Measurements from ENCODE around the gene AGTR1. TPM values are rescaled to one million over a fixed set of nuclear protein-coding genes. Genes with fewer than 3 reads are reported as not detected.
A peak's percentile ranks its signal among the peaks of the same experiment; 100 is the strongest.

AGTR1 gene
- total RNA-seq, 2 donors from 2014 or later = 3.8 to 7.3 TPM

DNA sequence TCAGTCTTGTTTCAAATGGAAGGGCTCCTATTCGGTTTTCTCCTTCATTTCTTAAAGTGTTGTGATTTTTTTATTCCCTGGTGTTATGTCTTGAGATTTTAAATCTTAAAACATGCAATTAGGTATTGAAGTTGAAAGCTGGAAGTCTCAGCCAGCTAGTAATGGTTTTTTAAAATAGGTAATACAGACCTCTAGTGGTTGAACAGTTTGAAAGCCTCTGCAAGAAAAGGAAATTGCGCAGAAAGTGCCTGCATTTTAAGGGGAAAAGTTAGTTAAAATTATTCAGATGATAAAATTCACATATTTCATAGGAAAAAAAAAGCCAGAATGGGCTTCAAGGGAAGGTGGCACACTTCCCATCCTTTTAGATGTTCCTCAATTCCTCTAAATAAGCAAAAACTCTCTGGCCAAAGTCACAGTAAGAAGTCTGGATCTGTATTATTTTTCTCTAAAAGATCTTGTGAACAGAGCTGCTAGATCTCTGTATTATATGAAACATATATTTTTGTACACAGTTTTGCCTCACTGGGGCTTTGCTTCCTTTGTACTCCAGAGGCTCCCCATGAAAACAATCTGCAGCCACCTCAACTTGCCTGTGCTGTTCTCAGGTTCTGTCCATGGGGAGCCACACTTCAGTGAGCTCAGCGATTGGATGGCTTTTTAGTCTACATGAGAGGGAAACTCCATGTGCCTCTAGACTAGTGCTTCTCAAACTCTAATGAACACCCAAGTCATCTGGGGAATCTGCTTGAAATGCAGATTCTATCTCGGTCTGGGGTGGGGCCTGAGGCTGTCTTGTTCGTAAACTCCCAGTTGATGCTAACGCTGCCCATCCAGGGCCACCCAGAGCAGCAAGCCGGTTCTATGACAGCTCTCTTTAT, 21.5 kb downstream of the AGTR1 start:
- no peaks in the 10 kb centered on the region for H3K4me1 ChIP-seq (ENCODE audit: control insufficient read depth in 1 of 2, low read depth in 2 of 2)
- ATAC-seq (ENCODE audit: insufficient number of reproducible peaks, low FRiP score, low read depth) (no peak), DNase-seq (ENCODE audit: low spot score) (no peak)
- H3K27ac ChIP-seq = no peak overlapping the region
- no peaks in the 10 kb centered on the region for H3K36me3 ChIP-seq
- peak; percentile 56 for TF ChIP-seq CTCF (IDR thresholded peaks at IDR 0.05)
- H3K27me3 ChIP-seq (replicated peaks; ENCODE audit: insufficient read depth) = no peaks in the 10 kb centered on the region
- no peaks in the 10 kb centered on the region for H3K9me3 ChIP-seq
- no peak overlapping the region for H3K4me3 ChIP-seq

DNA sequence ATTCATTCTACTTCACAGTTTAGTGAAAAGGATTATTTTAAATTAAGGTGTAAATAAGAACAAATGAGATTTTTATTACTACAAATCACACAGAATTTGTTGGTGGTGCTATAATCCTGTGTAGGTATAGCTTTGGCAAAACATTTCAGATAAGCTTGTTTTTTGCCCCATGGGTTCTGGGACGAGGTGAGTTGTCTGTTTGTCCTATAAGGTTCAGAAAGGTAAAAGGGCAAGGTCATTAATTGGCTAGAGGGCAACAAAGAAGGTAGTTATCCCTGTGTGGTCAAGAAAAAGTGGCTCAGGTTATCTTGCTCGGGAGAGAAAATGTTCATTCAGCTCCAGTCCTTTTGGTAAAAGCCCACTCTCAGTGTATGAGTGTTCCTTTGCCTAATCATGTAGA, 23.2 kb downstream of the AGTR1 start:
- Histone ChIP-seq H3K4me3 (no peak overlapping the region), H3K4me1 (ENCODE audit: control insufficient read depth in 1 of 2, low read depth in 2 of 2) (no peaks in the 10 kb centered on the region), H3K27ac (no peak overlapping the region), H3K36me3 (no peaks in the 10 kb centered on the region), H3K9me3 (no peaks in the 10 kb centered on the region), H3K27me3 (replicated peaks; ENCODE audit: insufficient read depth) (no peaks in the 10 kb centered on the region)
- ATAC-seq (ENCODE audit: insufficient number of reproducible peaks, low FRiP score, low read depth) (no peak), DNase-seq (ENCODE audit: low spot score) (no peak)
- no peak for TF ChIP-seq CTCF (IDR thresholded peaks at IDR 0.05)

- Histone ChIP-seq H3K4me3 (no peak overlapping the region), H3K36me3 (no peaks in the 10 kb centered on the region), H3K9me3 (no peaks in the 10 kb centered on the region), H3K4me1 (ENCODE audit: control insufficient read depth in 1 of 2, low read depth in 2 of 2) (no peaks in the 10 kb centered on the region), H3K27me3 (replicated peaks; ENCODE audit: insufficient read depth) (no peaks in the 10 kb centered on the region), H3K27ac (no peak overlapping the region)
- TF ChIP-seq CTCF (IDR thresholded peaks at IDR 0.05) = no peak
- no peak for ATAC-seq (ENCODE audit: insufficient number of reproducible peaks, low FRiP score, low read depth)
- no peak for DNase-seq (ENCODE audit: low spot score)
Observed at GRCh38 chr3:148723631-148724030, 25.9 kb downstream of the AGTR1 start.

DNA sequence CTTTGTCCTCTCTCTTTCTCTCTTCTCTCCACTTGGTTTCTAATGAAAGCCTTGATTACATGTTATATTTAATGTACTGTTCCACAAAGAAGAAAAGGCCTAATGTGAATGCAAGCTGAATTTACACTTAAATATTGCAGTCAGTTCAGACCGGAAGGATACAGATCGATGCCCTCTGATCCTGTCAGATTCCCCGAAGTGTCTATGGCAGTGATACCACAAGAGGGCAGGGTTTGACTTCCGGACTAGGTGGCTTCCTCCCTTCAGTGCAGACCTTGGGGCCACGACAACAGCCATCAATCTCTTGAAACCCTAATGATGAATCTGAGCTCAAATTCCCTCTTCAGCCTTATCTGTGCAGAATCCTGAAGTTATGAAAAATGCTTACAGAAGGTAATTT, 29.5 kb downstream of the AGTR1 start:
- Histone ChIP-seq H3K4me3 (no peak overlapping the region), H3K9me3 (no peaks in the 10 kb centered on the region), H3K36me3 (no peaks in the 10 kb centered on the region), H3K27me3 (replicated peaks; ENCODE audit: insufficient read depth) (no peaks in the 10 kb centered on the region), H3K27ac (no peak overlapping the region), H3K4me1 (ENCODE audit: control insufficient read depth in 1 of 2, low read depth in 2 of 2) (no peaks in the 10 kb centered on the region)
- TF ChIP-seq CTCF (IDR thresholded peaks at IDR 0.05) = no peak
- ATAC-seq (ENCODE audit: insufficient number of reproducible peaks, low FRiP score, low read depth) (no peak), DNase-seq (ENCODE audit: low spot score) (no peak)

DNA sequence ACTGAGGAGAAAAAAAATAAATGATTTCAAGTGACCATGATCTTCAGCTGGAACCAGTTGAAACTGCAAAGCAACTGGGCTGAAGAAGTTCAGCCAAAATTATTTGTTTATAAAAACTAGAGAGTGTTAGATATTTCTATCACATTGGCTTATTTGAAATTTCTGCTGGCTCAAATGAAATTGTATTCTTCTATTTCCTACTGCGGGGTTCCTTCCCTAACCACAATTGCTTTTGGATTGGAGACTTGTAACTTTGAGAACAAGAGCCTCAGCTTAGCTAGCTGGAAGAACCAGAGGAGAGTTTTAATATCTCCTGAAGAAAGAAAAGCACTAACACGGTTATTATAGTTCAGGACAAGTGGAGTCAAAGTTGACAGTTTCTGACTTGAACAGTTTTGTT, 31.1 kb downstream of the AGTR1 start:
- no peak overlapping the region for H3K4me3 ChIP-seq
- no peak for ATAC-seq (ENCODE audit: insufficient number of reproducible peaks, low FRiP score, low read depth)
- H3K9me3 ChIP-seq = no peaks in the 10 kb centered on the region
- no peaks in the 10 kb centered on the region for H3K36me3 ChIP-seq
- H3K4me1 ChIP-seq (ENCODE audit: control insufficient read depth in 1 of 2, low read depth in 2 of 2) = no peaks in the 10 kb centered on the region
- no peak for DNase-seq (ENCODE audit: low spot score)
- TF ChIP-seq CTCF (IDR thresholded peaks at IDR 0.05) = no peak
- no peaks in the 10 kb centered on the region for H3K27me3 ChIP-seq (replicated peaks; ENCODE audit: insufficient read depth)
- H3K27ac ChIP-seq = no peak overlapping the region
